ENCODE results near the gene ABCC1. TPM values are rescaled to one million over a fixed set of nuclear protein-coding genes. Genes with fewer than 3 reads are reported as not detected.
"Not testable (repeated sequence)": the region's sequence is repeated elsewhere in the genome, so short reads cannot be mapped to it uniquely, and the experiment has no call there.

The ABCC1 gene
- total RNA-seq, 1 donor from 2014 or later = 53.7 TPM

GRCh38 chr16:16157166-16157565, 207.8 kb downstream of the ABCC1 start:
- H3K27me3 Mint-ChIP-seq = no peaks in the 10 kb centered on the region
- no peaks in the 10 kb centered on the region for H3K36me3 Mint-ChIP-seq
- no peak for DNase-seq (ENCODE audit: extremely low spot score, unreplicated experiment)
- H3K9me3 Mint-ChIP-seq = peaks cover 8% of the 10 kb centered on the region
- TF ChIP-seq CTCF (conservative IDR thresholded peaks at IDR 0.05) = no peak
- H3K4me3 Mint-ChIP-seq = no peak overlapping the region
- no peak overlapping the region for H3K27ac Mint-ChIP-seq
- H3K4me1 Mint-ChIP-seq (ENCODE audit: unreplicated experiment) = no peaks in the 10 kb centered on the region

- Mint-ChIP-seq H3K27me3 (no peaks in the 10 kb centered on the region), H3K9me3 (peaks cover 8% of the 10 kb centered on the region), H3K36me3 (no peaks in the 10 kb centered on the region), H3K4me1 (ENCODE audit: unreplicated experiment) (no peaks in the 10 kb centered on the region), H3K27ac (no peak overlapping the region), H3K4me3 (no peak overlapping the region)
- no peak for DNase-seq (ENCODE audit: extremely low spot score, unreplicated experiment)
- TF ChIP-seq CTCF (conservative IDR thresholded peaks at IDR 0.05) = no peak
Observed at GRCh38 chr16:16158082-16158658, 208.8 kb downstream of the ABCC1 start.

- H3K4me3 Mint-ChIP-seq = no peak overlapping the region
- DNase-seq (ENCODE audit: extremely low spot score, unreplicated experiment) = no peak
- H3K36me3 Mint-ChIP-seq = no peaks in the 10 kb centered on the region
- H3K27ac Mint-ChIP-seq = no peak overlapping the region
- H3K4me1 Mint-ChIP-seq (ENCODE audit: unreplicated experiment) = no peaks in the 10 kb centered on the region
- peaks cover 8% of the 10 kb centered on the region for H3K9me3 Mint-ChIP-seq
- TF ChIP-seq CTCF (conservative IDR thresholded peaks at IDR 0.05) = no peak
- H3K27me3 Mint-ChIP-seq = no peaks in the 10 kb centered on the region
Observed at GRCh38 chr16:16158741-16159374, 209.4 kb downstream of the ABCC1 start.

GRCh38 chr16:16159662-16160061, 210.2 kb downstream of the ABCC1 start:
- TF ChIP-seq CTCF (conservative IDR thresholded peaks at IDR 0.05) = no peak
- H3K27me3 Mint-ChIP-seq = no peaks in the 10 kb centered on the region
- DNase-seq (ENCODE audit: extremely low spot score, unreplicated experiment) = no peak
- no peak overlapping the region for H3K4me3 Mint-ChIP-seq
- H3K4me1 Mint-ChIP-seq (ENCODE audit: unreplicated experiment) = no peaks in the 10 kb centered on the region
- no peaks in the 10 kb centered on the region for H3K36me3 Mint-ChIP-seq
- no peak overlapping the region for H3K27ac Mint-ChIP-seq
- peaks cover 8% of the 10 kb centered on the region for H3K9me3 Mint-ChIP-seq

- no peak for TF ChIP-seq CTCF (conservative IDR thresholded peaks at IDR 0.05)
- Mint-ChIP-seq H3K4me3 (no peak overlapping the region), H3K27ac (no peak overlapping the region), H3K9me3 (peaks cover 8% of the 10 kb centered on the region), H3K27me3 (no peaks in the 10 kb centered on the region), H3K4me1 (ENCODE audit: unreplicated experiment) (no peaks in the 10 kb centered on the region), H3K36me3 (no peaks in the 10 kb centered on the region)
- DNase-seq (ENCODE audit: extremely low spot score, unreplicated experiment) = no peak
Observed at GRCh38 chr16:16161319-16161718, 211.9 kb downstream of the ABCC1 start.

- DNase-seq (ENCODE audit: extremely low spot score, unreplicated experiment); H3K9me3 Mint-ChIP-seq; H3K4me1 Mint-ChIP-seq (ENCODE audit: unreplicated experiment); H3K27me3 Mint-ChIP-seq; H3K4me3 Mint-ChIP-seq; H3K36me3 Mint-ChIP-seq; H3K27ac Mint-ChIP-seq: not testable (repeated sequence)
Observed at GRCh38 chr16:16161840-16162239, 212.4 kb downstream of the ABCC1 start.
